HG02981 (cell line): ENCODE data around the gene GLG1.
"Not testable (repeated sequence)": the region's sequence is repeated elsewhere in the genome, so short reads cannot be mapped to it uniquely, and the experiment has no call there.

Experiments
- ATAC-seq: cut with Tn5 transposase; IDR thresholded peaks from one replicate; pipeline ENCODE4 v1.9.1; 2021; ENCODE audit warnings: mild to moderate bottlenecking, moderate library complexity; ENCODE audit not compliant: unreplicated experiment

The GLG1 gene

GRCh38 chr16:74412775-74413390, 194.0 kb downstream of the GLG1 start:
- not testable (repeated sequence) for ATAC-seq

- not testable (repeated sequence) for ATAC-seq
Observed at GRCh38 chr16:74412138-74412774, 194.7 kb downstream of the GLG1 start.

GRCh38 chr16:74410981-74411380, 195.9 kb downstream of the GLG1 start:
- not testable (repeated sequence) for ATAC-seq

- not testable (repeated sequence) for ATAC-seq
Observed at GRCh38 chr16:74410057-74410957, 196.6 kb downstream of the GLG1 start.

- not testable (repeated sequence) for ATAC-seq
Observed at GRCh38 chr16:74409185-74409981, 197.5 kb downstream of the GLG1 start.

GRCh38 chr16:74407362-74407705, 199.6 kb downstream of the GLG1 start:
- ATAC-seq: not testable (repeated sequence)

- not testable (repeated sequence) for ATAC-seq
Observed at GRCh38 chr16:74406600-74407361, 200.1 kb downstream of the GLG1 start.

GRCh38 chr16:74404148-74404933, 202.6 kb downstream of the GLG1 start:
- not testable (repeated sequence) for ATAC-seq

GRCh38 chr16:74400238-74400637, 206.7 kb downstream of the GLG1 start:
- ATAC-seq: not testable (repeated sequence)

GRCh38 chr16:74398212-74398895, 208.6 kb downstream of the GLG1 start:
- ATAC-seq: not testable (repeated sequence)
